HEK293 (cell line): ENCODE results near the gene PKD2.

Source experiments
- CTCF ChIA-PET: fragments of 350-600 bp; formaldehyde crosslinking; extraction: SDS; loops from one replicate; lab custom pipeline; 2021; ENCODE audit warnings: antibody characterized with exemption; lab: Yijun Ruan, JAX
- POLR2A ChIA-PET: fragments of 300-600 bp; formaldehyde crosslinking; extraction: SDS; loops from one replicate; lab custom pipeline; 2020; ENCODE audit warnings: antibody characterized with exemption, inconsistent platforms; lab: Yijun Ruan, JAX
- H3K27ac ChIP-seq: fragments of 200-500 bp; sonication (Bioruptor generic); 2 replicates; pipeline ENCODE4 v1.5.1; 2014; ENCODE audit warnings: low read depth, low read length, control low read depth, inconsistent platforms; ENCODE audit errors: extremely low read depth
- H3K36me3 ChIP-seq, 2 experiments: fragments of 200-500 bp in 1 of 2; sonication (Bioruptor generic) in 1 of 2; 1 replicate in 1 of 2; 2 replicates in 1 of 2; pipeline ENCODE4 v1.5.1; 2014 to 2017; ENCODE audit warnings: inconsistent platforms in 2 of 2, low read length in 2 of 2; ENCODE audit not compliant: control insufficient read depth in 2 of 2, insufficient read depth in 1 of 2
- H3K4me1 ChIP-seq: fragments of 200-500 bp; sonication (Bioruptor generic); 2 replicates; pipeline ENCODE4 v1.5.1; 2014; ENCODE audit warnings: mild to moderate bottlenecking, low read length, inconsistent platforms; ENCODE audit not compliant: control insufficient read depth, insufficient read depth
- H3K4me3 ChIP-seq: 2 replicates; pipeline ENCODE4 v1.5.1; 2011; ENCODE audit warnings: low read depth, mild to moderate bottlenecking, control low read depth, low read length, moderate library complexity
- H3K9me3 ChIP-seq: fragments of 200-500 bp; sonication (Bioruptor generic); 2 replicates; pipeline ENCODE4 v1.5.1; 2014; ENCODE audit warnings: low read depth, low read length, inconsistent platforms; ENCODE audit not compliant: control insufficient read depth, insufficient read depth
- AEBP2 ChIP-seq: fragments of 450-650 bp; formaldehyde crosslinking; IDR thresholded peaks from 2 replicates; pipeline ENCODE4 v1.5.1; 2016; ENCODE audit warnings: missing biosample characterization, missing genetic modification characterization, borderline replicate concordance
- BCL6B ChIP-seq: fragments of 450-650 bp; formaldehyde crosslinking; IDR thresholded peaks from 2 replicates; pipeline ENCODE4 v1.5.1; 2017; ENCODE audit warnings: missing biosample characterization, missing genetic modification characterization
- GLI2 ChIP-seq: fragments of 450-650 bp; formaldehyde crosslinking; IDR thresholded peaks from 2 replicates; pipeline ENCODE4; 2017; ENCODE audit warnings: missing biosample characterization, missing genetic modification characterization, low read depth, borderline replicate concordance
- MEIS1 ChIP-seq: sonication (generic); formaldehyde crosslinking; IDR thresholded peaks from 2 replicates; pipeline ENCODE4 v1.8.1; 2022; ENCODE audit warnings: missing genetic modification reagents, mild to moderate bottlenecking, borderline replicate concordance
- OSR2 ChIP-seq: fragments of 450-650 bp; formaldehyde crosslinking; IDR thresholded peaks from 2 replicates; pipeline ENCODE4 v1.5.1; 2016; ENCODE audit warnings: missing biosample characterization, missing genetic modification characterization
- PRDM4 ChIP-seq: fragments of 450-650 bp; formaldehyde crosslinking; IDR thresholded peaks from 2 replicates; pipeline ENCODE4 v1.5.1; 2017; ENCODE audit warnings: missing biosample characterization, missing genetic modification characterization
- SALL2 ChIP-seq: fragments of 450-650 bp; formaldehyde crosslinking; IDR thresholded peaks from 2 replicates; pipeline ENCODE4 v1.5.0; 2017; ENCODE audit warnings: missing biosample characterization, mild to moderate bottlenecking, missing genetic modification characterization, borderline replicate concordance
- SETDB1 ChIP-seq: IDR thresholded peaks from one replicate; pipeline ENCODE4 v1.6.1; 2017; ENCODE audit warnings: mild to moderate bottlenecking, low read length, moderate library complexity, mixed read lengths; ENCODE audit not compliant: insufficient read length
- ZBTB10 ChIP-seq: fragments of 450-650 bp; formaldehyde crosslinking; IDR thresholded peaks from 2 replicates; pipeline ENCODE4 v1.5.1; 2016; ENCODE audit warnings: missing biosample characterization, missing genetic modification characterization
- ZBTB21 ChIP-seq: fragments of 450-650 bp; formaldehyde crosslinking; IDR thresholded peaks from 2 replicates; pipeline ENCODE4 v1.5.1; 2017; ENCODE audit warnings: missing biosample characterization, missing genetic modification characterization
- ZBTB8A ChIP-seq: fragments of 450-650 bp; formaldehyde crosslinking; IDR thresholded peaks from 2 replicates; pipeline ENCODE4 v1.5.1; 2016; ENCODE audit warnings: missing biosample characterization, missing genetic modification characterization
- ZNF184 ChIP-seq: fragments of 450-650 bp; IDR thresholded peaks from 2 replicates; pipeline ENCODE4 v1.5.1; 2018; ENCODE audit warnings: missing biosample characterization, mild to moderate bottlenecking, missing genetic modification characterization
- ZNF202 ChIP-seq: fragments of 450-650 bp; formaldehyde crosslinking; IDR thresholded peaks from 2 replicates; pipeline ENCODE4 v1.5.1; 2016; ENCODE audit warnings: missing biosample characterization, missing genetic modification characterization, borderline replicate concordance
- ZNF404 ChIP-seq: fragments of 450-650 bp; formaldehyde crosslinking; IDR thresholded peaks from 2 replicates; pipeline ENCODE4 v1.5.1; 2017; ENCODE audit warnings: missing biosample characterization, missing genetic modification characterization
- ZNF513 ChIP-seq: fragments of 450-650 bp; IDR thresholded peaks from 2 replicates; pipeline ENCODE4 v1.5.1; 2018; ENCODE audit warnings: missing biosample characterization, missing genetic modification characterization
- ZNF548 ChIP-seq: fragments of 450-650 bp; formaldehyde crosslinking; IDR thresholded peaks from 2 replicates; pipeline ENCODE4 v1.5.1; 2016; ENCODE audit warnings: missing biosample characterization, missing genetic modification characterization
- ZNF561 ChIP-seq: fragments of 450-650 bp; IDR thresholded peaks from 2 replicates; pipeline ENCODE4 v1.5.1; 2018; ENCODE audit warnings: missing biosample characterization, missing genetic modification characterization, borderline replicate concordance
- ZNF571 ChIP-seq: fragments of 450-650 bp; formaldehyde crosslinking; IDR thresholded peaks from 2 replicates; pipeline ENCODE4 v1.5.0; 2017; ENCODE audit warnings: missing biosample characterization, missing genetic modification characterization
- ZNF623 ChIP-seq: fragments of 450-650 bp; formaldehyde crosslinking; IDR thresholded peaks from 2 replicates; pipeline ENCODE4 v1.5.1; 2016; ENCODE audit warnings: missing biosample characterization, missing genetic modification characterization
- ZNF626 ChIP-seq: fragments of 450-650 bp; sonication (Bioruptor Pico); formaldehyde crosslinking; IDR thresholded peaks from 2 replicates; pipeline ENCODE4 v1.5.1; 2018; ENCODE audit warnings: missing biosample characterization, missing genetic modification characterization, inconsistent platforms
- ZNF791 ChIP-seq: fragments of 450-650 bp; formaldehyde crosslinking; IDR thresholded peaks from 2 replicates; pipeline ENCODE4 v1.5.1; 2016; ENCODE audit warnings: missing biosample characterization, missing genetic modification characterization
- ZSCAN23 ChIP-seq: fragments of 450-650 bp; formaldehyde crosslinking; IDR thresholded peaks from 2 replicates; pipeline ENCODE4 v1.5.1; 2016; ENCODE audit warnings: missing biosample characterization, missing genetic modification characterization
- ZSCAN30 ChIP-seq: fragments of 450-650 bp; IDR thresholded peaks from 2 replicates; pipeline ENCODE4 v1.5.1; 2018; ENCODE audit warnings: missing biosample characterization, mild to moderate bottlenecking, missing genetic modification characterization, moderate library complexity

Gene PKD2

GRCh38 chr4:88017516-88018297 is 10.3 kb downstream of the PKD2 start:
- no peak for TF ChIP-seq ZNF404 (tag by site-specific recombination)
- TF ChIP-seq ZNF561 (tag by site-specific recombination) = no peak
- TF ChIP-seq OSR2 (tag by site-specific recombination) = no peak
- no peak for TF ChIP-seq GLI2 (tag by site-specific recombination)
- no peak for TF ChIP-seq ZNF571
- TF ChIP-seq AEBP2 (tag by site-specific recombination) = no peak
- TF ChIP-seq ZNF513 (tag by site-specific recombination) = no peak
- TF ChIP-seq ZNF202 (tag by site-specific recombination) = no peak
- no peak for TF ChIP-seq ZBTB8A (tag by site-specific recombination)
- no peak for TF ChIP-seq SALL2 (tag by site-specific recombination)
- TF ChIP-seq ZBTB21 (tag by site-specific recombination) = no peak
- no peak for TF ChIP-seq PRDM4
- no peak for TF ChIP-seq ZSCAN30 (tag by site-specific recombination)
- TF ChIP-seq, all 188 proteins: peak for 0
- Histone ChIP-seq H3K36me3 (peaks cover 0 to 29% of the 10 kb centered on the region in 2 experiments; a peak in 2 of 3 replicates), H3K9me3 (no peaks in the 10 kb centered on the region), H3K4me3 (no peak overlapping the region), H3K27ac (no peak overlapping the region), H3K4me1 (no peaks in the 10 kb centered on the region; the same call in 1 of the 2 replicates)
- ChIA-PET POLR2A (no interaction called here), CTCF (no interaction called here)

GRCh38 chr4:88018466-88018865 is 11.0 kb downstream of the PKD2 start:
- H3K27ac ChIP-seq = no peak overlapping the region
- H3K36me3 ChIP-seq = peaks cover 0 to 34% of the 10 kb centered on the region in 2 experiments; a peak in 2 of 3 replicates
- ChIA-PET POLR2A (no interaction called here), CTCF (no interaction called here)
- H3K4me1 ChIP-seq = no peaks in the 10 kb centered on the region
- no peak overlapping the region for H3K4me3 ChIP-seq
- no peaks in the 10 kb centered on the region for H3K9me3 ChIP-seq
- no peak for TF ChIP-seq SETDB1
- no peak for TF ChIP-seq BCL6B (tag by site-specific recombination)
- TF ChIP-seq ZSCAN30 (tag by site-specific recombination) = no peak
- no peak for TF ChIP-seq ZSCAN23
- TF ChIP-seq ZNF513 (tag by site-specific recombination) = no peak
- TF ChIP-seq ZNF626 (tag by site-specific recombination) = no peak
- no peak for TF ChIP-seq ZNF791
- TF ChIP-seq MEIS1 (CRISPR knock-in tag) = no peak
- TF ChIP-seq ZNF184 (tag by site-specific recombination) = no peak
- no peak for TF ChIP-seq ZBTB10 (tag by site-specific recombination)
- TF ChIP-seq ZNF623 (tag by site-specific recombination) = no peak
- no peak for TF ChIP-seq ZNF548
